ENCODE measurements around the gene TCF12.

The TCF12 gene

GRCh38 chr15:57057134-57057930 lies 138.9 kb downstream of the TCF12 start:
- DNase-seq, result no peak

DNA sequence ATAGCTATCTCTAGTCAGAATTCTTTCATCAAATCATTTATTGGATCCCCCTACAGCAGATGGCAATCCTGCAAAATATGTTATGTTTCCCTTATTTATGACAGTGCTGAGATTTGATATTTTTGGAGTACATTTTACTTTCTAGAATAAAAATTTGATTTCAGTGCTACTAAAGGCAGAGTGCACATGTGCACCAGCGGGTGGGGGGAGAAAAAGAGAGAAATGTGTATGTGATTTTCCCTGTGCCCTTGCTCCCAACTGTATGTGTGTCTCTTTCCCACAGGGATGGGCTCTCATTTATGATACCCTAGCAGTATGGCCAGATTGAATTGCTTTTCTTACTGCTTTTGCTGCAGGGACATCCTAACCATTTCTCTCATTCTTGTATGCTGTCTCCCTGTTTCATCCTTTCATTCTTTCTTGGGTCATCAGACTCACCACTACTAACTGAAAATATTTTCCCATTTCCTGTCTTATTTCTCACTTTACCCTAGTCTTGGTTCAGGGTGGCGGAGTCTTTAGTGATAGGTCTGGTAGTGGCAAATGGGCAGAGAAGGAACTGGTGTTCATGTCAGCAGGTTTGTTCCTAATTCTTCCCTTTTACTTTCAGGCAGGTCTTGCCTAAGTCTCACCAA lies 140.7 kb downstream of the TCF12 start:
- DNase-seq, result peak; percentile 25

DNA sequence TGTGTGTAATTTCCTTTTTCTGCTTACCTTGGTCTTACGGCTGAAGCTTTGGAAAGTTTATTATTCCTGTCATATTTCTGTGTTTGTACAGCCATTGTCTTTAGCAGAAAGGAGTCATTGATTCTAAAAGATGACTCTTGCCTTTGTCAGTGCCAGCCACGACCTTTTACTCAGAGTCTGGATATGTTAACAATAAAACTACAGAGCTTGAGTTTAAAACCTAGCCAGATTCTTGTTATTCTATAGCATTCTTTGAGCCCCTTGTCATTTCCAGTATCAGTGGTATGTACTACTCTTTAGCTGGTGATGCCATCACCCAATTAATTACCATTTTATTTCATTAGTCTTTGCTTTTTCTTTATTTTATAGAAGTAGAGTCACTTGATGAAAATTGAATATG lies 142.4 kb downstream of the TCF12 start:
- DNase-seq, result peak; percentile 85

GRCh38 chr15:57061281-57061680 lies 142.8 kb downstream of the TCF12 start:
- DNase-seq, result no peak

DNA sequence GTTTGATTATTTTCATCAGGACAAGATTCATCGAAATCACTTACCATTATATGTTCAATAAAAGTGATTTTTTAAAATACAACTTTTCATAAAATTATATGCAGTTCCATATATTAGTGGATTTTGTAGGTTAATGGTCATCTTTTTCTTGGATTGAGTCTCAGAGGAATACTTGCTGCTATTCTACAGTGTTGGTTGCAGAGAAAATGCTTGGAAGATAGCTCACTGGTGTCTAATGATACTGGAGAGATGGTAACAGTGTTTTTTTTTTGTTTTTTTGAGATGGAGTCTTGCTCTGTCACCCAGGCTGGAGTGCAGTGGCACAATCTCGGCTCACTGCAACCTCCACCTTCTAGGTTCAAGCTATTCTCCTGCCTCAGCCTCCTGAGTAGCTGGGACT lies 143.3 kb downstream of the TCF12 start:
- no peak for DNase-seq

DNA sequence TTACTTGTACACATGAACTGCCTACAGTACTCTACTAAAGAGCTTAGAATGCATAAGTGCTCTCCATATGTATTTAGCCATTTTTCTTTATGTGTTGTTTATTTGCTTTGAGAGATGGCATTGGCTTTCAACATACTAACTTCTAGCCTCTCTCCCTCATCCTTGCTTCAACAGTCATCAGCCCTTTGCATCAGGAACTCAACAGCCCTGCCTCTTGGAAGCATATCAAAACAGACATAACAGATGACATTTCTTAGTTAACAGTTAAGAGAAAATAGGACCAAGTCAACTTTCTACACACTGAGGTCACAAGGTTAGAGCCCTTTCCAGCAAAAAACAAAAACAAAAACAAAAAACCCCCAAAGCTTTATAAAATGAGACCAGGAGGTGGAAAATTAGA lies 145.6 kb downstream of the TCF12 start:
- no peak for DNase-seq

DNA sequence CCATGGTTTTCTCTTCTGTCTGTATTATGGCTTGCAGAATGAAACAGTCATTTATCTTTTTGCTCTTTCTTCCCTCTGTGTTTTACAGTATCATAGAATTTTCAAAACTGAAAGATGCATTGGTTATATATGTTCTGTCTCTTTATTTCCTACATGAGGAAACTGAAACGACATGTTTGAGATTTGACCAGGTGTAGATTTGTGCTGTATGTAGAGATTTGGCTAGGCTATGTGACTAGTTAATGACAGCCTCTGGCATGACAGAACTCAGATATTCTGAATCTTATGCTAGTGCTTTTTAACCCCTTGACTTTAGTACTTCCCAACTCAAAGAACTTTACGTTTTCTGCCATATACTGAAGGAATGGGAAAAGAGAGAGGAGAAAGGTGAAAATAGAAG lies 151.0 kb downstream of the TCF12 start:
- no peak for DNase-seq

DNA sequence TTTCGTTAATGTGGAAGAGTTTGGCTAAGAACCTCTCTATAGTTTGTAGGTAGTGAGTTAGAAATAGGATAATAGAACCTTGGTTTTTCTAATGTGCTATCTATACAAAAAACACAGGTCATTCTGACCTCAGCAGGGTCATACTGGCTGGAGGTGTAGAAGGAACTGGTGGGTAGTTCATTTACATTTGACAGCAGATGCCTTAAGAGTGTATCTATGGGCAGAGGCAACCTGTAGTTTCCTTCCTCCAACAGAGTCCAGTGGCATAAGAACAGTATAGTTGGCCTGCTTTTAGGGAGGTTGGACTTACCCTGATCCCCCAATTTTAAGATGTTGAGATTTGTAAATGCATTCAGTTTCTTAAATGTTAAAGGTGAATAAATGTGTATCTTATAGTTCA lies 152.2 kb downstream of the TCF12 start:
- no peak for DNase-seq

DNA sequence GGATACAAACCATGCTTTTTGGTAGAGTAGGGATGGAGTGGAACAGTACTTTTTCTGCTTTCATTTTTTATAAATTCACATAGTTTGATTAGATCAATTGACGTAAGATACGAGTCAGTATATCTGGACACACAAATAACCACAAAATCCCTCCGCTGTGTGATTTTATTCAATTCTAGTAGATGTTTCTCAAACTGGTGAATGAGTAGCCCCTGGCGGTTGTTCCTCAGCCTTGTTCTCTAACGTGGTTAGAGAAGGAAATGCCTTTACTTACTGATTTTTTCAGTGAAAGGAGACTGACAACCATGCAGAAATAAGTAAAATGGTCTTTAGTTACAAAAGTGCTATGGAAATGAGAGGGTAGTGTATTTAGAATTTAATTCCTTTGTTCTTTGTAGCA lies 161.0 kb downstream of the TCF12 start:
- no peak for DNase-seq

DNA sequence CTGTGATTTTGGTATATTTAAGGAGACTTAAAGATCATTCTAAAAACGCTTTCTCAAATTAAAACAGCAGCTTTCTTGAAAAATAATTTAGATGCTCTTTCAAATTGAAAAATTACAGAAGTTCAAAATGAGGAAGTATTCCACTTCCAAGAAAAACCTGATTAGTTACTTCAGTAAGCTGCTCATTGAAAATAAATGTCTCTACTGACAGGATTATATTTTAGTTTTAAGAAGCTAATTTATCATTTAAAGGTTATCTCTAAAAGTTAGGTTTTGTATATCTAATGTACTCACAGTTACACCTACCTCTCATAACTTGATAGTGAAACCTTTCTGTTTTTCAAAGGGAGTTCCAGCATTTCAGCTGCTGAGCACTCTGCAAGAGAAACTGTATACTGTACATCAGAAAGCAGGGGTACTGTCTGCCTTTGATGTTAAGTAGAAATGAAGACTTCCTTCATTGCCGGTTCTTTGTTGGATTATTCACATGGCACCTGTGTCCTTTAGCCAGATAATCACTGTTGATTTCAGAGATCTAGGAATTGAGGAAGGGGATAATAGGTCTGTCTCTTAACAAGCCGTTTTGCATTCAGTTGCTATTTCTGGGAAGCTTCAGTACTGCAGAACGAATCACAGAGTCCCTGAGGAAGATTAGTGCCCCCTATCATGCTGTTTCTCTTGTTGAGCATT lies 161.6 kb downstream of the TCF12 start:
- no peak for DNase-seq

GRCh38 chr15:57082054-57082728 lies 163.7 kb downstream of the TCF12 start:
- no peak for DNase-seq

GRCh38 chr15:57084192-57084591 lies 165.7 kb downstream of the TCF12 start:
- no peak for DNase-seq

DNA sequence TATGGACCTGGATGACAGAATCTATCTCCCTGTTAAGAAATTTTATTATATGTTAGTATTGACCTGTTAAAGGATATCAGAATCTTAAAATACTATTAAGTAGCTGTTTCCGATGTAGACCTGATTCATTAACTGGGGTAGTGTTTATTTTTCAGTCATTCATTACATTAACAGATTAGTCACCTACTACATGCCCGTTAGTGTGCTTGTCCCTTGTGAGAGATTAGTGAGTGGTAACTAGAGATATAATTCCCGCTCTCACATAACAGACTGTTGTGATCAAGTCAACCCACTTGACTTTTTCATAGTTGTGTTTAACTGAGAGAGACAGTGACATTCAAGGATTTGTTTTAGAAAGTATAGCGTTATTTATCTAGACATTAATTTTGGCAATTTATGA lies 166.8 kb downstream of the TCF12 start:
- DNase-seq, result no peak

DNA sequence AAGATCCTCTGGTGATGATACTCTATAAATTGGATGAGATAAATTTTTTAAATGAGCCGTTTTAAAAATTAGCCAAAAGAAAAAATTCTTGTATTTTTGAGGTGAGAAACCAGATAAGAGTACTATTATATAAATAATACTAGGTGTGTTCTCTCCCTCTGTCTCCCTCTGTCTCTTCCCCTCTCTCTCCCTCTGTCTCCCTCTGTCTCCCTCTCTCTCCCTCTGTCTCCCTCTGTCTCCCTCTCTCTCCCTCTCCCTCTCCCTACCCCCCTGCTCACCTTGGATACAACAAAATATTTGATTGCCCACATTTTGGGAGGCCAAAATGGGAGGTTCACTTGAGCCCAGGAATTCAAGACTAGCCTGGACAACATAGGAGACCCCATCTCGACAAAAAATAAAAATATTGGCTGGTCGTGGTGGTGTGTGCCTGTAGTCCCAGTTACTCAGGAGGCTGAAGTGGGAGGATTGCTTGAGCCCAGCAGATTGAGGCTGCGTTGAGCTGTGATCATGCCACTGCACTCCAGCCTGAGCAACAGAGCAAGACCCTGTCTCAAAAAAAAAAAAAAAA lies 168.5 kb downstream of the TCF12 start:
- no peak for DNase-seq

- DNase-seq, result no peak
Measured at GRCh38 chr15:57089815-57090495, 171.5 kb downstream of the TCF12 start.

GRCh38 chr15:57090496-57090859 lies 172.0 kb downstream of the TCF12 start:
- DNase-seq, result peak; percentile 27

GRCh38 chr15:57091636-57092035 lies 173.2 kb downstream of the TCF12 start:
- no peak for DNase-seq

- no peak for DNase-seq
Measured at GRCh38 chr15:57092252-57092651, 173.8 kb downstream of the TCF12 start.

GRCh38 chr15:57094321-57095257 lies 176.1 kb downstream of the TCF12 start:
- no peak for DNase-seq

GRCh38 chr15:57095896-57096295 lies 177.5 kb downstream of the TCF12 start:
- no peak for DNase-seq

GRCh38 chr15:57097246-57097645 lies 178.8 kb downstream of the TCF12 start:
- DNase-seq, result no peak

Measured in fibroblast of skin of right quadriceps (primary cell).